LNCaP clone FGC (cell line): ENCODE data around the gene C11orf42.

Experiments used
- DNase-seq: peaks from one replicate; pipeline ENCODE4 v3.0.0-alpha.2; 2011; ENCODE audit warnings: low read depth
- H3K4me3 ChIP-seq: 2 replicates; pipeline ENCODE4 v1.5.1; 2011; ENCODE audit warnings: mild to moderate bottlenecking, low read depth, low read length, control low read depth
- CTCF ChIP-seq: IDR thresholded peaks from 2 replicates; pipeline ENCODE4 v1.5.1; 2012; ENCODE audit warnings: mild to moderate bottlenecking; ENCODE audit not compliant: control insufficient read depth, insufficient read depth; ENCODE audit errors: extremely low read depth

C11orf42 gene

GRCh38 chr11:6205366-6205765, at the start of gene C11orf42:
Gene C11orf42, plus strand, starts transcription at chr11:6205557. Its CDS starts 59 bp downstream, at chr11:6205616.
- DNase-seq: no peak
- TF ChIP-seq CTCF: no peak
- no peak within 1 kb of the TSS for H3K4me3 ChIP-seq

GRCh38 chr11:6156628-6157359, 48.6 kb upstream of the C11orf42 start:
- TF ChIP-seq CTCF: no peak
- no peak overlapping the region for H3K4me3 ChIP-seq
- DNase-seq: no peak

GRCh38 chr11:6170226-6170625, 35.1 kb upstream of the C11orf42 start, which contains the start of gene OR52B2:
Gene OR52B2, minus strand, starts transcription at chr11:6170326. Its CDS starts 0 bp downstream, at chr11:6170326.
- DNase-seq: no peak
- no peak for TF ChIP-seq CTCF

GRCh38 chr11:6175440-6175839, 29.9 kb upstream of the C11orf42 start:
- H3K4me3 ChIP-seq: no peak overlapping the region
- no peak for TF ChIP-seq CTCF
- DNase-seq: no peak

More at GRCh38 chr11:6170226-6170625, 35.1 kb upstream of the C11orf42 start, which contains the start of gene OR52B2:
- no peak within 1 kb of the TSS for H3K4me3 ChIP-seq

GRCh38 chr11:6191742-6192141, 13.6 kb upstream of the C11orf42 start:
- H3K4me3 ChIP-seq: no peak overlapping the region
- DNase-seq: no peak
- TF ChIP-seq CTCF: no peak

- TF ChIP-seq CTCF: no peak
- no peak for DNase-seq
- H3K4me3 ChIP-seq: no peak overlapping the region
Measured at GRCh38 chr11:6194065-6194581, 11.2 kb upstream of the C11orf42 start.
